GM19099 (cell line): ENCODE data around the gene TSPEAR.
"Not testable (repeated sequence)": the region's sequence is repeated elsewhere in the genome, so short reads cannot be mapped to it uniquely, and the experiment has no call there.

Experiments
- POLR2A ChIP-seq: IDR thresholded peaks from 3 replicates; pipeline ENCODE4 v1.6.1; 2011; ENCODE audit warnings: low read depth; ENCODE audit not compliant: insufficient read length; ENCODE audit errors: extremely low read depth

The TSPEAR gene

GRCh38 chr21:44594406-44594916, 116.9 kb downstream of the TSPEAR start:
- no peak for TF ChIP-seq POLR2A

- no peak for TF ChIP-seq POLR2A
Observed at GRCh38 chr21:44593598-44594405, 117.6 kb downstream of the TSPEAR start.

- TF ChIP-seq POLR2A, result no peak
Observed at GRCh38 chr21:44592446-44593311, 118.7 kb downstream of the TSPEAR start, which contains the start of gene KRTAP10-6. KRTAP10-6 (minus strand) TSS chr21:44592505; CDS start chr21:44592484, 21 bp downstream.

DNA sequence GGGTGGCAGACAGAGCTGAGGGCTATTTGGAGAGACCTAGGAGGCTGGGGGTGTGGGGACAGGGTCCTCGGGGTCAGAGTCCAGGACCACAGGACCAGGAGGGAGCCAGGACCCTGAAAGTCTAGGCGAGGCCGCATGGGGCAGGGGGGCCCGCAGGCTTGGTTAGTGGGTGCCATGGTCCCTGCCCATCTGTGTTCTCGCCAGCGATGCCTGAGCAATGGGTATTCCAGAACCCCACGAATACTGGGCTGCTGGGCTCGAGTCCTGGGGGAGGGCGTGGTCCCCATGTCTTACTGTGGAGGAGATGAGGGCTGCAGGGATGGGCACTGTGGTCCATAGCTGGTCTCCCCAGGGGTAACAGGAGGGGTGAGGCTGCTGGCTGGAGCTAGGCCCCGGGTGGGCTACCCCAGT, 121.1 kb downstream of the TSPEAR start:
- no peak for TF ChIP-seq POLR2A

DNA sequence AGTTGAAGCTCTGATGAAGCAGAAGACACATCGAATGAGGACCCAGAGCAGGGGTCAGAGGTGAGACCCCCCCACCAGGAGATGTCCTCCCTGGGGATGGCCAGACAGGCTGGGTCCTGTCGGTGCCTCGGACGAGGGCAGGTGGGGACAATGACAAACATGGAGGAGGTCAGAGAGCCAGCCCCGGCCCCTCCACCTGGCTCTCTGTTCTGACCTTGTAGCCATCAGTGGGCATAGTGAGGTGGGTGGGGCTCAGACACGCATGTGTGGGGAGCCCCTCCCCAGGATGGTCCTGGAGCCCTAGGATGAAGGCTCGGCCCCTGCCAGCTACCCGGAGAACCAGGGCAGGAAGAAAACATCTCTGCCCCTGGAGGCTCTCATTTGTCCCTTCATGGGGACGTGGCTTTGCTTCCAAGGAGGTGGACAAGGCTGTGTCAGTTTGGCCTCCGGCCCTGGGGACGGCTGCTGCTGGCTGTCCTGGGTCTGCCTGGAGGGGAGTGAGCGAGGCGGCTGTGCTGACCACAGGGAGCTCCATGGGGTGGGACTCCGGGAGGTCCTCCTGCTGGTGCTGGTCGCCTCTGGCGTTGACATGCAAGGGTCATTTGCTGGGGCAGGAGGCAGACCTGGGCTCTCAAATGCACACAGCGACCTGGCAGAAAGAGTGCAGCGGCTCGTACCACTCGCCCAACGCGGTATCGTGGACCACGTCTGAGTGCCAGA, 121.6 kb downstream of the TSPEAR start:
- no peak for TF ChIP-seq POLR2A

GRCh38 chr21:44589094-44589493, 122.3 kb downstream of the TSPEAR start:
- no peak for TF ChIP-seq POLR2A

GRCh38 chr21:44585892-44586291, 125.5 kb downstream of the TSPEAR start:
- TF ChIP-seq POLR2A, result no peak

- no peak for TF ChIP-seq POLR2A
Observed at GRCh38 chr21:44583800-44584147, 127.6 kb downstream of the TSPEAR start.

- no peak for TF ChIP-seq POLR2A
Observed at GRCh38 chr21:44583089-44583799, 128.1 kb downstream of the TSPEAR start.

DNA sequence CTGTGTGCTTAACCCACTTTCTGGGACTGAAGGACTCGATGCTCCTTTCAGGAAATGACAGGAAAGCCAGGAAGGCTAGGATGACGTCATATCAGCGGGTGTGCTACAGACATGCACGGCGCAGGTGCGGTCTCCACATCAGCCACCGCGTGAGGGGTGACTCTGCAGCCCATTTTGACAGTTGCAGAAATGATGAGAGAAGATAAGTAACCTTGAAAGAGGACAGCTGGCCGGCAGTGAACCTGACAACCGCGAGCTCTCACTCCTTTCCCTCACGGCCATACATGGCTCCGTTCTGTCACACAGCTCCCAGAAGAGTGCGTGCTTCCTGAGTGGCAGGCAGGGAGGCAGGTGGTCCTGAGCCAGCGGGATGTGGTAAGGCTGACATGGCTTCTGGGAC, 129.3 kb downstream of the TSPEAR start:
- TF ChIP-seq POLR2A, result no peak

- no peak for TF ChIP-seq POLR2A
Observed at GRCh38 chr21:44581158-44581557, 130.2 kb downstream of the TSPEAR start.

DNA sequence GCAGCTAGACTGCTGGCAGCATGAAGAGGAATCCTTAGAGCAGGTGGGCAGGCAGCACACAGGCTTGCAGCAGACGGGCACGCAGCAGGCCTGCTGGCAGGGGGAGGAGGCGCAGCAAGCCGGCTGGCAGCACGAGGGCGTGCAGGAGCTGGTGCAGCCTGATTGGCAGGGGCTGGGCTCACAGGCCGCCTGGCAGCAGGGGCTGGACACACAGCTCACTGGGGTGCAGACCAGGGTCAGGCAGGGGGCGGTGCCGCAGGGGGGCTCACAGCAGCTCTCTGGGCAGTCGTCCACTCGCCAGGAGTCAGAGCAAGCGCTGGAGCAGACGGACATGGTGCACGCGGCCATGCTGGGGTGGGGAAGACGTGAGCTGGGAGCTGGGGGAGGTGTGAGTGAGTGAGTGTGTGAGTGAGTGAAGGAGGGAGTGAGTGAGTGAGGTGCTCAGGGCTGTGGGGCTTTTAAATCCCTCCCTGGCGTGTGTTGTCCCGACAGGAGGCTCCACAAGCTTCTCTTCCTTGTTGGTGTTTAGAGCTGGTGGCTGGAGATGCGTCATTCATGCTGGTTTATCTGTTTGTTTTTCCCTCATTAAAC, 131.0 kb downstream of the TSPEAR start, which contains the start of gene KRTAP10-5:
KRTAP10-5 (minus strand) TSS at position 374 of the 591 bp plus-strand sequence; CDS start at position 348, 26 bp downstream.
- TF ChIP-seq POLR2A, result not testable (repeated sequence)

GRCh38 chr21:44579833-44580144, 131.6 kb downstream of the TSPEAR start:
- no peak for TF ChIP-seq POLR2A
